Ectodermal cell (in vitro differentiated cells): ENCODE data around the gene LYRM2.

Experiments used
- H3K27ac ChIP-seq: 2 replicates; pipeline ENCODE4 v1.7.0; 2013; ENCODE audit warnings: mild to moderate bottlenecking, low read depth, low read length; ENCODE audit not compliant: insufficient read depth, poor library complexity, severe bottlenecking
- H3K27me3 ChIP-seq: 2 replicates; pipeline ENCODE4 v1.7.0; 2013; ENCODE audit warnings: mild to moderate bottlenecking, low read length; ENCODE audit not compliant: insufficient read depth, control insufficient read depth, poor library complexity, severe bottlenecking
- H3K36me3 ChIP-seq: one replicate; pipeline ENCODE4 v1.7.0; 2013; ENCODE audit warnings: low read length; ENCODE audit not compliant: control insufficient read depth, insufficient read depth
- H3K4me1 ChIP-seq: one replicate; pipeline ENCODE4 v1.7.0; 2013; ENCODE audit warnings: low read length; ENCODE audit not compliant: control insufficient read depth, insufficient read depth
- H3K4me3 ChIP-seq: 2 replicates; pipeline ENCODE4 v1.7.0; 2013; ENCODE audit warnings: low read depth, low read length, control low read depth; ENCODE audit not compliant: insufficient read depth
- H3K9me3 ChIP-seq: 2 replicates; pipeline ENCODE4 v1.7.0; 2013; ENCODE audit warnings: mild to moderate bottlenecking, low read length, moderate library complexity; ENCODE audit not compliant: control insufficient read depth
- WGBS, 2 experiments: methylation state at CpG; one replicate each; pipeline ENCODE4 v1.1.7; 2013; ENCODE audit warnings: missing lambda C conversion rate in 2 of 2; 5-methylcytosine and 5-hydroxymethylcytosine counted together

Gene LYRM2

DNA sequence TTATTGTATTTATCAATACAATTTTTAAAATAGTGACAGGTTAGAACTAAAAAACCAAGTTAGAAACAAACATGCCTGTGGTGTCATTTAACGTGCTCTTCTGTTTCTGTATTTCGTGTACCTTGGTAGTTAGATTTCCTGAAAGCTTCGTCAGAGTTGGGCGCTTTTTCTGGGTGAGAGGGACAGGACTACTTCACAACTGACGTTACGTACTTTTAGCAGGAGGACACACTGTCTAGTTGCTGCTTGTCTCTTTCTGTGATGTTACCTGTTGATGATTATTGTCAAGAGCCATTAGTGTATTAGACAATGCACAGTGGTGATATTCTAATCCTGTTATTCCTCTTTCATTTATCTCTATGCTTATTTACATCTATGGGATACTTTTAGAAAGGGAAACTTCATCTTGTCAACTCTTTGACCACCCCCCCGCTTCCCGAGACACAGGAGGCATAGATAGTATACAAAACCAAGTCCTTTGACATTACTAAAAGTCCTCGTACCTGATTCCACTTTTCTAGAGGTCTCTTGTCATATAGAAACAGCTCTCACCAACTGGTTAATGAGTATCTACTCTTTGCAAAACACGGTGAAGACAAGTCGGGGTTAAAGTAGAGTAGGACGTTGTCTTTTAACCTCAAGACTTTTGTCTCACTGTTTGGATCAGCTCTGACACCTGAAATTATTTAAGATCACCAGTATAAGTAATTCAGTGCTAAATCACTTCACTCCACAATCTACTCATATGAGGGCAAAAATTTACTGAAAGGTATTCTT is 96.3 kb downstream of the LYRM2 start:
- no peaks in the 10 kb centered on the region for H3K36me3 ChIP-seq
- H3K4me1 ChIP-seq = no peaks in the 10 kb centered on the region
- H3K4me3 ChIP-seq = no peak overlapping the region
- WGBS, 2 experiments = 93 to 98% methylated on average over 12 of the region's 12 CpGs
- no peaks in the 10 kb centered on the region for H3K27me3 ChIP-seq
- H3K27ac ChIP-seq = no peak overlapping the region
- H3K9me3 ChIP-seq = no peaks in the 10 kb centered on the region

- no peaks in the 10 kb centered on the region for H3K9me3 ChIP-seq
- 96 to 100% methylated on average over 2 of the region's 2 CpGs for WGBS, 2 experiments
- H3K36me3 ChIP-seq = no peaks in the 10 kb centered on the region
- no peaks in the 10 kb centered on the region for H3K27me3 ChIP-seq
- no peaks in the 10 kb centered on the region for H3K4me1 ChIP-seq
- H3K27ac ChIP-seq = no peak overlapping the region
- H3K4me3 ChIP-seq = no peak overlapping the region
Observed at GRCh38 chr6:89539779-89540178, 98.8 kb downstream of the LYRM2 start.

DNA sequence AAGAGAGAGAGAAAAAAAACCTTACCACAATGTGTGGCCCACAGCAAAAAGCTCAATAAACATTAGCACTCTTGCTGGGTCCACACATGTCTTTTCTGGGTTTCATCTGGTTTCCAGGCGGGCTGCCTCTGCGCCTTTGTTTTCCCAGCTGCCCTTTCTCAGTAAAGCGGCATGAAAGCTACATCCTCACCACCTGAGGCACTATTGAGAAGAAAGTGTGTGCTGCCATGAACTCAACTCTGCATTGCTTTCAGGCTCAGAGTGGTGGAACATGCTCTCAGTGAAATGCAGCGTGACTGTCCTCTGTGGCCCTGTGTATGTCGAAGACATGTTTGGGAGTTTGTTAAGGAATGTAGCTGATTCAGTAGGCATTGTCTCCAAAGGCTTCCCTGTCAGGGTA is 102.3 kb downstream of the LYRM2 start:
- no peaks in the 10 kb centered on the region for H3K27me3 ChIP-seq
- no peaks in the 10 kb centered on the region for H3K4me1 ChIP-seq
- 76 to 77% methylated on average over 5 of the region's 5 CpGs for WGBS, 2 experiments

DNA sequence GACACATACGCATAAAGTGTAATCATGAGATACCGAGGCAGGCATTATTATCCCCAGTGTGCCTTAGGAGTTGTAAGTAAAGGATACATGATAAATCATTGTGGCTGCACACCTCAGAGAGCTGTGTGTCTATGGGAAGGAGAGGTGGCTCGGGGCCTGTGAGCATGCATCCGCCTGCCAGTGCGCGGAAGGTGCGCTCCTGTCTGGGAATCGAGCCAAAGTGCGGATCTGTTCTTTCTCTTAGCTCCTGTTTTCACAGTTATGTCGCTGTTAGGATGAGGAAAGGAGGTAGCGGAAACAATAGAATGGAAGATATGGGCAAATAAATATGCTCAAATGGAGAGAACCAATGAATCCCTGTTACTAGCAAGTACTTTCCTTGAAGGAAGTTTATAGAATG is 107.6 kb downstream of the LYRM2 start:
- Histone ChIP-seq H3K9me3 (no peaks in the 10 kb centered on the region), H3K36me3 (no peaks in the 10 kb centered on the region), H3K27ac (no peak overlapping the region), H3K27me3 (no peaks in the 10 kb centered on the region), H3K4me1 (peaks cover 2% of the 10 kb centered on the region), H3K4me3 (no peak overlapping the region)
- 91 to 94% methylated on average over 11 of the region's 11 CpGs for WGBS, 2 experiments

More for the DNA sequence above, 102.3 kb downstream of the LYRM2 start:
- Histone ChIP-seq H3K4me3 (no peak overlapping the region), H3K27ac (no peak overlapping the region), H3K36me3 (no peaks in the 10 kb centered on the region), H3K9me3 (no peaks in the 10 kb centered on the region)

DNA sequence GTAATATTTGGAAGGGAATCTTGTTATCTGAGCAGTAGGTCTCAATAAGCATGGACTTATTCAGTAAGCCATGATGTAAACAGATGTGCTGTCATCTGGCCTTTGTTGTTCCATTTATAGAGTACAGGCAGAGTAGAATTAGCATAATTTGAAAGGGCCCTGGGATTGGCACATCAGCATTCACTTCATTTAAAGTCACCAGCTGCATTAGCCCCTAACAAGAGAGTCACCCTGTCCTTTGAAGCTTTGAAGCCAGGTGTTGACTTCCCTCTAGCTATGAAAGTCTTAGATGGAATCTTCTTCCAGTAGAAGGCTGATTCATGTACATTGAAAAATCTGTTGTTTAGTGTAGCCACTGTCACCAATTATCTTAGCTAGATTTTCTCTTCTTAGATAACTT is 109.7 kb downstream of the LYRM2 start:
- Histone ChIP-seq H3K4me3 (no peak overlapping the region), H3K27me3 (no peaks in the 10 kb centered on the region), H3K36me3 (no peaks in the 10 kb centered on the region), H3K27ac (no peak overlapping the region), H3K4me1 (peaks cover 2% of the 10 kb centered on the region), H3K9me3 (no peaks in the 10 kb centered on the region)

- Histone ChIP-seq H3K4me1 (peaks cover 2% of the 10 kb centered on the region), H3K27ac (no peak overlapping the region), H3K27me3 (no peaks in the 10 kb centered on the region), H3K4me3 (no peak overlapping the region), H3K9me3 (no peaks in the 10 kb centered on the region), H3K36me3 (no peaks in the 10 kb centered on the region)
- 96 to 100% methylated on average over 2 of the region's 2 CpGs for WGBS, 2 experiments
Observed at GRCh38 chr6:89527634-89528033, 110.9 kb downstream of the LYRM2 start.

DNA sequence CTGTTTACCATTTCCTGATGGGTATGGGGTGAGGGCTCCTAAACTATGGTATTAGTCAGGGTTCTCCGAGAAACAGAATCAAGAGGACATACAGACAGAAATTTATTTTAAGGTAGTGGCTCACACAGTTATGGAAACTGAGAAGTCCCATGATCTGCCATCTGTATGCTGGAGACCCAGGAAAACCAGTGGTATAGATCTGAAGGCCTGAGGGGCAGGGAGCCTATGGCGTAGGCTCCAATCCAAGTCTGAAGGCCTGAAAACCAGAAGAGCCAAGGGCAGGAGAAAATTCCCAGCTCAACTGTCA is 112.0 kb downstream of the LYRM2 start:
- H3K9me3 ChIP-seq = no peaks in the 10 kb centered on the region
- H3K4me1 ChIP-seq = peaks cover 2% of the 10 kb centered on the region
- H3K27me3 ChIP-seq = no peaks in the 10 kb centered on the region
- no peaks in the 10 kb centered on the region for H3K36me3 ChIP-seq
- WGBS, 2 experiments = 94 to 96% methylated on average over 2 of the region's 2 CpGs
- no peak overlapping the region for H3K27ac ChIP-seq
- H3K4me3 ChIP-seq = no peak overlapping the region

DNA sequence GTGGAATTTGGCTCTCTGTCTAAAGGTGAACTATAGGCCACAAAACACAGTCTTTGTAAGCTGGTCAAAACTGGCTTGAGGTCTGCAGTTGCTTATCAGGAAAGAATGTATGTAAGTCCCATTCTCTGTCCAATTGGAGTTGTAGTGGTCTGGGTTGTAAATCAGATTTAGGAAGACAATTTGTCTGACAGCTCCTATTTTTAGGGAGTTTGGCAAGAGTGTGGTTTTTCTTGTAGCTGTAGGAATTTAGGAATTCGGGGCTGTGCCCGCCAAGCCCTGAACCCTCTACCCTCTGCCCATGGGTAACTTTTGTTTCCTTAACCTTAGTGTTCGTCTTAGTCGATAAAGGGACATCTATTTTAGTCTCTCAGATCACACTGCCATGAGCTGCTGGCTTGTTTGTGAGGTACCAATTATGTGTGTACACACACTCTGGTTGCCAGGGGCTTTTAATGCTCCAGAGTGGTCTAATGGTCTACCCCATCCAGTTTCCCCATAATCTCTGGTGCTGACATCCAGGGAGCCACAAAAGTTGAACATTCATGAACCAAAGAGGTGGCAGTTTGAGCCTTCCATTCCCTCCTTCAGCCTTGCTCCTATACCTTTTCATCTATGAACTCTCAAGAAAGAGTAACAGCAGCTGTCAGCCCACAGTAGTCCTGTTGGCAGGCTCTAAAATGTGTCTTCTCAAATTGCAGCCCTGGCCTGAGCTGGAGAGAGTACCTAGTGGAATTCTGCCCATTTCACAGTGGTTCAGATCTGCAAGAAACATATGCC is 112.6 kb downstream of the LYRM2 start:
- H3K4me3 ChIP-seq = no peak overlapping the region
- H3K36me3 ChIP-seq = no peaks in the 10 kb centered on the region
- 90 to 97% methylated on average over 4 of the region's 4 CpGs for WGBS, 2 experiments
- H3K9me3 ChIP-seq = no peaks in the 10 kb centered on the region
- no peak overlapping the region for H3K27ac ChIP-seq
- H3K4me1 ChIP-seq = peaks cover 6% of the 10 kb centered on the region
- no peaks in the 10 kb centered on the region for H3K27me3 ChIP-seq

GRCh38 chr6:89522778-89523177 is 115.8 kb downstream of the LYRM2 start:
- no peaks in the 10 kb centered on the region for H3K36me3 ChIP-seq
- 55 to 81% methylated on average over 2 of the region's 2 CpGs for WGBS, 2 experiments

GRCh38 chr6:89520736-89521135 is 117.8 kb downstream of the LYRM2 start:
- H3K4me1 ChIP-seq = peaks cover 5% of the 10 kb centered on the region

More at GRCh38 chr6:89522778-89523177, 115.8 kb downstream of the LYRM2 start:
- Histone ChIP-seq H3K27ac (no peak overlapping the region), H3K4me3 (no peak overlapping the region), H3K27me3 (no peaks in the 10 kb centered on the region), H3K4me1 (peaks cover 5% of the 10 kb centered on the region), H3K9me3 (no peaks in the 10 kb centered on the region)

More at GRCh38 chr6:89520736-89521135, 117.8 kb downstream of the LYRM2 start:
- Histone ChIP-seq H3K36me3 (no peaks in the 10 kb centered on the region), H3K4me3 (no peak overlapping the region), H3K9me3 (no peaks in the 10 kb centered on the region), H3K27me3 (no peaks in the 10 kb centered on the region), H3K27ac (no peak overlapping the region)
